Ramos (cell line): ENCODE results near the gene ITGA11.

Experiments used
- in situ Hi-C: fragments of 300-500 bp; cut with MboI; formaldehyde crosslinking; loops from one replicate; pipeline ENCODE4 v1.14.3; 2022; ENCODE audit warnings: low sequenced_read_pairs; ENCODE audit not compliant: unreplicated experiment

The ITGA11 gene

DNA sequence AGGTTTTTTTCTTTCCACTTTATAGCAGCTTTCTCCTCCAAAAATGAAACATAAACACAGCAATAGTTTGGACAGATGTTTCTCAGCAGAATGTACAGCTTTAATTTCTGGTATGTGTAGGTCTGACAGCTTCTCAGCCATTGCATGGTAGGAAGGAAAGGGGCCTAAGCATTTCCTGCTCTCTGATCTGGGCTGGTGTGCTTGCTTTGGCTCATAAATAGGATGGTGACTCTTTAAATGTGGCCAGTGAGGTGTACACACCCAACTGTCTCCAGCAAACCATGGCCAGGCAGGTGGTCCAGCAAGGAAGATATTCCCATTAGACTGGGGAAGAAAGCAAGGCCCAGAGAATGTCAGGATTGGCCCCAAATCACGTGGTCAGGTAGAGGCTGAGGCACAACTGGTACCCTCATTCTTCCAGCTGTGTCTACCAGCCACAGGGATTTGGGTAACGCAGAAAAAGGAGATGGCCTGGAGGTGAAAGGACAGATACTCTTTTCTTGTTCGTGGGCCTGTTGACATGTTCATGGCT is 52.1 kb downstream of the ITGA11 start:
- in situ Hi-C loops: loop anchor here (10.0 kb wide), 1 partner anchor 135 kb away; no protein-coding TSS in a partner anchor

DNA sequence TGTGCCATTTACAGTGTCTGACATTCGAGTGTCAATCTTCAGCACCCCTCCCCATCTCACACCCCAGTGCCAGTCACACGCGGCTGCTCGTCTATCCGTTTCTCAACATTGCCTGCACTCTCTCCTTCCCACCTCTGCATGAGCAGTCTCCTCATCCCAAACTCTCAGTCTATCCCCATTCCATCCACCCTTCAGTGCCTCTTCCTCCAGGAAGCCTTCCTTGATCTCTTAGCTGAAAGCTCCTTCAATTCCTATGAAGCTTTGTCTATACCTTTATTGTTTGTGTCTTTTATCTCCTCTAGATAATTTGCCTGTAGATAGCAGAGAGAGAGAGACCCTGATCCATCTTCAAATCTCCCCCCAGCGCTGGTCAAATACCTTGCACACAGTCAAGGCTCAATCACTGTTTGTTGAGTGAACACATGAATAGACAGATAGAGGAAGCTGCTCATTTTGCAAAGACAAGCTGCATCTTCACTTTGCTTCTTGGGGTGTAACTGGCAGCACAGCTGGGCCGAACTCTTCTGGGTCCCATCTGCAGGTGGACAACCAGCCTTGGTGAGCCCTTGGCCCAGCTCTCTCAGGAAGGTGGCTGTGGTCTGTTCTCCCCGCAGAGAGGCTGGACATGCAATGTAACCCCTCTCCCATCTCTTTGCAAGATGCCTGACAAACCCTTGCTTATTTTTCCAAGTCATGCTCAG is 52.8 kb downstream of the ITGA11 start:
- in situ Hi-C loops: no loop called here

DNA sequence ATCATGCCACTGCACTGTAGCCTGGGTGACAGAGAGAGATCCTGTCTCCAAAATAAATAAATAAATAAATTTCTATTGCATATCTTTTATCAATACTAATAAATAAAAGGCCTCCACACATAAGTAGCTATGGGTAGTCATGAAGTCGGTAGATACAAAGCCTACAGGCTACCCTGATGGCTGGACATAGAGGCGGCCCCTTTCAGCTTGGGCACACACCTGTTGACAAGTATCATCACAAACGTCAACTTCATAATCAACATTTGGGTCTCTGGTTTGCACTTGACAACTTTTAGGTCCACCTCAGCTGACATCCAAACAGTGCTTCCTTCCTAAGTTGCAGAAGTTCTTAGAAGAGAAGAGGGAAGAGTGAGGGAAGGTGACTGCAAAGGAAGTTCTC is 53.4 kb downstream of the ITGA11 start:
- in situ Hi-C loops: no loop called here

- in situ Hi-C loops: no loop called here
These were observed 54.2 kb downstream of the ITGA11 start for GRCh38 chr15:68377766-68378165.

DNA sequence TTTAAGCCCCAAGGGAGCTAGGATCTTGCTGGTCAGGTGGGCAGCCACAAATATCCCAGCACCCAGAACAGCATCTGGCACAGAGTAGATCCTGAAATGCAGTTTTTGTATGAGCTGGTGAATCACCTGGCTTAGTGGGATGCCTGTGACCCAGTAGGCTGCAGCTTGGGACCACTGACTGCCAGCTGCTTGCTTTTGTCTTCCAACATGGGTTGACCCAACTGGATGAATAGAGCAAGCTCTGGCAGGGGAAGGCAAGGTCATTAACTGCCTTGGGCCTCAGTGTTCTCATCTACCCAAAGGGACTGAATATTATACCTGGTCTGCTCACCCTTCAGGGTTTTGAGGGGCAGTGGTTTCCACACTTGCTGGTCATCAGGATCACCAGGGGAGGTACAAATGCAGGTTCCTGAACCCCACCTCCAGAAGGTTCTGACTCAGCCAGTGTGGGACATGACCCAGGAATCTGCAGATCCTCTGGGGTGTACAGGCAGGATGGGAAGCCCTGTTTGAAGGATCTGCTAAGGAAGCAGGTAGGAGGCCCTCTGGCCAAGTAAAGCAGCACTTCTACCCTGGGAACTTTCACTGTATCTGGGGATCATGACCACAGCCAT is 55.4 kb downstream of the ITGA11 start:
- in situ Hi-C loops: no loop called here

GRCh38 chr15:68375716-68376220 is 56.2 kb downstream of the ITGA11 start:
- in situ Hi-C loops: no loop called here

DNA sequence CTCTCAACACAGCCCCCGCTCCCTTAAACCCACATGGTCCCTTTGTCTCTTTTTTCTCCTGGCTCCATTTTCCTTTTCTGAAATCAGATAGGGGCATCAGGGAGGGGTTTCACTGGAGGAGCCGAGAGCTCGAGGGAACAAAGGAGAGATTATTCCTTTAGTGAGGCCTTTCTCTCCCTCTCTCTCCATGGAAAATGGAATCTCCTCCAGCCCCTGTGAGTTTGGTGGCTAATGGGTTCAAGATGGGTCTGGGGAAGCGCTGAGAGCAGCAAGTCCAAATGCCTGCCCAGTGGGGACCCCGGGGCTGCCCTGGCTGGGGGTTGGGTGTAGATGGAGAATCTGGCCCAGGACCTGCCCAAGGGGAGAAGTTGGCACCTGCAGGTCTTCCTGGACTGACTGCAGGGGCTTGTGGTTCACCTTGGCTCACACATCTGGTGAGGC is 56.8 kb downstream of the ITGA11 start:
- in situ Hi-C loops: no loop called here

DNA sequence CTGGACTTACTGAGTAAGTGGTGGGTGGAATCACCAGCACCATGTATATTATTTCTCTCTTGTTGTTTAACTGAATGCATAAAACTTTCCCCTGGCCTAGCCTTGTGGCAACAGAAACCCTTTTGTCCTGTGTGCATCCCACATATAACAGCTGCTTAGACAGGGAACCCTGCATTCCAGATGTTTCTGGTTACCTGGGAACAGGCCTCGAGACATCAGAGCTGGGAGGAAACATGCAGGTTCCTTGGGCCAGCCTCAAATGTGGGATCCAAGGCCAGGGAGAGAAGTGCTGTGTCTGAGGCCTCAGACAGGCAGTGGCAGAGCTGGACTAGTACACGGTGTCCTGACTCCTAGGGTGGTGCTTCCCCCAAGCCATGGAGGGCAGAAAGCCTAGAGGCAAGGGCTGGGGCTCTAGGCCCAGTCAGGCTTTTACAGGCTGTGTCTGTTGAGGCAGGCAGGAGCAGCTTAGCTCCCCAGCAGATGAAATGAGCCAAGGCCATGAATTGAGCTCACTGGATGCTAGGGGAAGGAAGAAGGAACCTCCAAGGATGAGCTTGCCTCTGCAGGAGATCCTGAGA is 57.7 kb downstream of the ITGA11 start:
- in situ Hi-C loops: no loop called here

- in situ Hi-C loops: no loop called here
These were observed 58.9 kb downstream of the ITGA11 start for GRCh38 chr15:68373028-68373427.

DNA sequence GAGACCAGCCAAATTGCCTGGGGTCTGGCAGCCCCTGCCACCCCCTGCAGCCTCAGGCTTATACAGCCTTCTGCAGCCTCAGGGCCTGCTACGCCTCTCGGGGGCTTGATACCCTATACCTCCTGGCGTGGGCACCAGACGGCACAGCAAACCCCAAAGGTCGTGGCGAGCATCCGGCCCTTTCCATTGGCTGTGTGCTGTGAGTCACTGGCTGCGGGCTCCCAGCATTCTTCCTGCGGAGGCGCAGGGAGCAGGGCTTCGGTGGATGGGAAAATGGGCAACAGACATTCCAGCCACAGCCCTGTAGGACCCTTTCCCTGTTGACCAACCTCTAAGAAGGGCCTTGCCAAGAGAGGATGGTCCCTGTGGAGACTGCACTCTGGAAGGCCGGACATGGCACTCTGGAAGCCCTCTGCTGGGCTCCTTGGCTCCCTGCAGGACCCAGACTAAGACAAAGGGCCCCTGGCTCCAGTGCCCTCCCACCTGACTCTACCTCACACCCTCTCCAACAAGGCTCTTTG is 59.6 kb downstream of the ITGA11 start:
- in situ Hi-C loops: no loop called here

DNA sequence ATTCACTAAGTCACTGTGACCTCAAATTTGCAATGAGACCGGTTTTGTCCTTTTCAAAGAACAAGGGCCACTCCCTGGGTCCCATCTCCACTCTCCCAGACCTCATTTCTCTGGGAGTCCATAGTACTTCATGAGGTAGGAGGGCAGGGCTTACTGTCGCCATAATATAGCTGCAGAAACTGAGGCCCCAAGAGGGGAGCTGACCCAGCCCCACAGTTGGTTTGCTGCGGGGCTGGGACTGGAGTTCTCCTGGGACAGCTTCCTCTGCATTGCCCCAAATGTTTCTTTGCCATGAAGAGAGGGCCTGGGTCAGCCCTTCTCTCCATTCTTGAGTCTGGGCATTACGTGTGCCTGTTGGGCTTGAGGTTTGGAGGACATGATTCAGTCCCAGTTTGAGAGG is 60.1 kb downstream of the ITGA11 start:
- in situ Hi-C loops: no loop called here

DNA sequence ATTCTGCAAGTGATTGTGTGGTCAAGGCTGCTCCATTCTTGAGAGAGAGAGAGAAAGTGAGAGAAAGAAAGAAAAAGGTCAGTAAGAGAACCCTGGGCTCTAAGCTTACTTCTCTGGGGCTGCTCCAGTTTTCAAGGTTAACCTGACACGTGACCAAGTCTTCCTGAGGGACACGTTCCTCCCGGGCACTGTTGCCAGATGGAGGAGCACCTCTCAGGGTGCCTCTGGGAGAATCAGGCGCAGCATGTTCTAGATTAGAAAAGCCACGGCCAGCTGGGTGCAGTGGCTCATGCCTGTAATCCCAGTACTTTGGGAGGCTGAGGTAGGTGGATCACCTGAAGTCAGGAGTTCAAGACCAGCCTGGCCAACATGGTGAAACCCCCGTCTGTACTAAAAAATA is 60.8 kb downstream of the ITGA11 start:
- in situ Hi-C loops: no loop called here

DNA sequence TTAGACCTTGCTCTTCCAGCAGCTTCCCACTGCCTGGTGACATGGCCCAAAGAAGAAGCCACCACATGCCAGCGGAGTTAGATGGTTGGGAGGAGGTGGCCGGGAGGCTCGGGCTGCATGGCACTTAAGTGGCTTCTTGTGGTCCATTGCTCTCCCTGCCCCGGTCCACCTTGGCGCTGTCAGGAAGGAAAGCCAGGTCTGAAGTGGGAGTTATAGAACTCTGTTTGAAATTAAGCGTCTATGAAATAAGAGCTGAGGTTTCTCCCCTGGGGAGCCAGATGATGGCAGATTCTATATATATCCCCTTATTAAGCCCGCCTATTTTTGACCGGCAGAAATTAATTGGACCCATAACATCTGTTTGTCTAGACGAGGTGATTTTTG is 61.2 kb downstream of the ITGA11 start:
- in situ Hi-C loops: no loop called here

DNA sequence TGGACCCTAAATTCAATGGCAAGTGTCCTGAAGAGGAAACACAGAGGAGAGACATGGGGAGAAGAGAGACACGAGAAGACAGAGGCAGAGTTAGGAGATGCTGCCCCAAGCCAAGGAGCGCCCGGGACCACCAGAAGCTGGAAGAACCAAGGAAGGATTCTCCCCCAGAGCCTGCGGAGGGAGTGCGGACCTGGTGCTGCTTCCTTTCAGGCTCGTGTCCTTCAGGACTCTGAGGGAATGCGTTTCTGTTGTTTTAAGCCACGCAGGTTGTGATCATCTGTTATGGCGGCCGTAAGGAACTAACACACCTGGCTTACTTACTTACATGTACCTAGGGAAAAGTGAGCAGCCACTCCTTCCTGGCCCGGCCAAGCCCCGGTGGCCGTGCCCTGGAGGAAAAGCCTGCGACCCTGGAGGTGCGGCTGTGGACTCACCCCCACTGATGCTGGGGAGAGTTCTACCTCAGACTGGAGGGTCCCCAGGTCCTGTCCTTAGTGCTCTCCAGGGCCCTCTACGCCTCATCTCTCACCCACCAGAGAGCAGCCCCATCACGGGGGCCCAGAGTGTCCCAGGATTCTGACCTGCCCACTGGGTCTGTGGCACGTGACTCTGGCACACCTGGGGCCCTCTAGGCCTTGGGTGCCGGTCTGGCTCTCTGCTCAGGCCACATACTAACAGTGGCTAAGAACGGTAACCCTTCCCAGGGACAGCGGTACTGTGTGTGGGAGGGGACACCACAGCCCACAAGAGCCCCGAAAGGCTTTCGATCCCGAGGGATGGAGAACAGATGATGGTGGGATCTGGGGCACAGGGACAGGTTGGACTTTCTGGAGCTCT is 61.8 kb downstream of the ITGA11 start:
- in situ Hi-C loops: no loop called here

- in situ Hi-C loops: no loop called here
These were observed 63.1 kb downstream of the ITGA11 start for GRCh38 chr15:68368731-68369435.

GRCh38 chr15:68367992-68368391 is 64.0 kb downstream of the ITGA11 start:
- in situ Hi-C loops: no loop called here

GRCh38 chr15:68367226-68367625 is 64.7 kb downstream of the ITGA11 start:
- in situ Hi-C loops: no loop called here

GRCh38 chr15:68366314-68366713 is 65.6 kb downstream of the ITGA11 start:
- in situ Hi-C loops: no loop called here

GRCh38 chr15:68365770-68366169 is 66.2 kb downstream of the ITGA11 start:
- in situ Hi-C loops: no loop called here
